DND-41 (cell line): ENCODE data around the gene TUBB3.

Experiments
- ATAC-seq: fragments of 200-7000 bp; cut with Tn5 transposase; 3 replicates; pipeline ENCODE4 v1.9.1; 2021; ENCODE audit warnings: low read depth; ENCODE audit not compliant: insufficient read depth
- DNase-seq: peaks from one replicate; pipeline ENCODE4 v3.0.0-alpha.2; 2020
- H2AFZ ChIP-seq: 2 replicates; pipeline ENCODE4 v1.6.0; 2012; ENCODE audit warnings: low read depth, low read length
- H3K27ac ChIP-seq: 2 replicates; pipeline ENCODE4 v1.5.1; 2012; ENCODE audit warnings: low read length, inconsistent platforms
- H3K27me3 ChIP-seq: fragments of 200-600 bp; sonication (generic); 2 replicates; pipeline ENCODE4 v1.6.0; 2012; ENCODE audit warnings: low read length, mild to moderate bottlenecking, inconsistent platforms; ENCODE audit not compliant: insufficient read depth, poor library complexity
- H3K36me3 ChIP-seq: 2 replicates; pipeline ENCODE4 v1.5.1; 2012; ENCODE audit warnings: low read length, inconsistent platforms; ENCODE audit not compliant: insufficient read depth
- H3K4me1 ChIP-seq: 2 replicates; pipeline ENCODE4 v1.5.1; 2012; ENCODE audit warnings: mild to moderate bottlenecking, low read length; ENCODE audit not compliant: insufficient read depth
- H3K4me2 ChIP-seq: 2 replicates; pipeline ENCODE4 v1.6.0; 2012; ENCODE audit warnings: mild to moderate bottlenecking, moderate library complexity, low read length, inconsistent platforms; ENCODE audit not compliant: insufficient read depth
- H3K4me3 ChIP-seq, 2 experiments: fragments of 200-600 bp in 1 of 2; shearing (Covaris generic) in 1 of 2; 2 replicates each; pipeline ENCODE4 v1.5.1; 2012 to 2016; ENCODE audit warnings: inconsistent platforms in 2 of 2, low read length in 2 of 2, mild to moderate bottlenecking in 2 of 2, low read depth in 1 of 2, moderate library complexity in 1 of 2
- H3K79me2 ChIP-seq: 2 replicates; pipeline ENCODE4 v1.6.0; 2012; ENCODE audit warnings: low read length, inconsistent platforms; ENCODE audit not compliant: insufficient read depth
- H3K9ac ChIP-seq: 2 replicates; pipeline ENCODE4 v1.6.0; 2012; ENCODE audit warnings: low read depth, mild to moderate bottlenecking, inconsistent platforms, low read length, moderate library complexity
- H3K9me3 ChIP-seq: 2 replicates; pipeline ENCODE4 v1.5.1; 2012; ENCODE audit warnings: low read length, moderate library complexity, mild to moderate bottlenecking, inconsistent platforms; ENCODE audit not compliant: insufficient read depth, severe bottlenecking
- H4K20me1 ChIP-seq: 2 replicates; pipeline ENCODE4 v1.6.0; 2012; ENCODE audit warnings: low read length; ENCODE audit not compliant: insufficient read depth
- CTCF ChIP-seq: IDR thresholded peaks from 2 replicates; pipeline ENCODE4 v1.5.1; 2012; ENCODE audit warnings: borderline replicate concordance, low read length, moderate library complexity, mild to moderate bottlenecking; ENCODE audit not compliant: poor library complexity, severe bottlenecking; ENCODE audit errors: extremely low read depth
- EZH2 ChIP-seq: IDR thresholded peaks from 3 replicates; pipeline ENCODE4 v1.6.1; 2012; ENCODE audit warnings: borderline replicate concordance, low read depth, mild to moderate bottlenecking, moderate library complexity, low read length, inconsistent platforms; ENCODE audit not compliant: severe bottlenecking

The TUBB3 gene

GRCh38 chr16:89921702-89922476 is 1.3 kb upstream of the TUBB3 start:
- no peak for TF ChIP-seq CTCF
- TF ChIP-seq EZH2, result peak; percentile 72
- no peak overlapping the region for H2AFZ ChIP-seq
- H3K79me2 ChIP-seq, result no peaks in the 10 kb centered on the region
- peaks cover 39% of the 10 kb centered on the region for H3K4me1 ChIP-seq
- no peak overlapping the region for H3K9ac ChIP-seq
- no peaks in the 10 kb centered on the region for H3K9me3 ChIP-seq
- H3K27ac ChIP-seq, result no peak overlapping the region
- peaks cover 67% of the 10 kb centered on the region for H4K20me1 ChIP-seq
- peaks cover 39% of the 10 kb centered on the region for H3K27me3 ChIP-seq
- no peaks in the 10 kb centered on the region for H3K36me3 ChIP-seq
- no peak for DNase-seq
- H3K4me2 ChIP-seq, result no peak overlapping the region
- no peak for ATAC-seq
- H3K4me3 ChIP-seq, result no peak overlapping the region

DNA sequence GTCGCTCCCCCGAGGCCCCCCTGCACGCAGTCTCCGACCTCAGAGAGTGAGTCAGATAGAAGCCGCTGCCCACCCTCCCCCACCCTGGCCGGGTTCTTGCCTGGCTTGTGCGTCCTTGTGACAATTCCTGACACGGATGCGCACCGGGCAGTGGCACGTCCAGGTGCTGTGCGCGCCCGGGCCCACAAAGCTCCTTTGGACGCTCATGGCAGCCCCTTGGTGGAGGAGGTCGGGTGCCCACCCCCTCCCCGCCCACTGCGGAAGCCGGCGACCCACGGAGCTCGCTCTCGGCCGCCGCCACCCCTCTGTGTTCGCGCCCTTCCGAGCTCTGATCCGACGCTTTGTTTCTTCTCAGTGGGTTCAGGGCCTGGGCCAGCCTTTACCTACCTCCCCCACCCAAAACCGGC is 662 bp upstream of the TUBB3 start:
- H3K79me2 ChIP-seq, result no peaks in the 10 kb centered on the region
- no peak overlapping the region for H3K27ac ChIP-seq
- H3K4me2 ChIP-seq, result no peak overlapping the region
- ATAC-seq, result no peak
- H3K36me3 ChIP-seq, result no peaks in the 10 kb centered on the region
- no peak overlapping the region for H2AFZ ChIP-seq
- peaks cover 66% of the 10 kb centered on the region for H4K20me1 ChIP-seq
- peaks cover 33% of the 10 kb centered on the region for H3K4me1 ChIP-seq
- peaks cover 39% of the 10 kb centered on the region for H3K27me3 ChIP-seq
- H3K9ac ChIP-seq, result no peak overlapping the region
- H3K4me3 ChIP-seq, result no peak overlapping the region
- no peak for TF ChIP-seq EZH2
- no peak for TF ChIP-seq CTCF
- DNase-seq, result no peak
- no peaks in the 10 kb centered on the region for H3K9me3 ChIP-seq

- DNase-seq, result no peak
- Histone ChIP-seq H3K9ac (no peak overlapping the region), H4K20me1 (peaks cover 61% of the 10 kb centered on the region), H3K9me3 (no peaks in the 10 kb centered on the region), H3K4me1 (peaks cover 20% of the 10 kb centered on the region), H3K36me3 (no peaks in the 10 kb centered on the region), H2AFZ (no peak overlapping the region), H3K4me2 (no peak overlapping the region), H3K27me3 (peaks cover 39% of the 10 kb centered on the region), H3K79me2 (no peaks in the 10 kb centered on the region), H3K27ac (no peak overlapping the region), H3K4me3 (no peak overlapping the region)
- TF ChIP-seq EZH2, result no peak
- TF ChIP-seq CTCF, result no peak
- ATAC-seq, result no peak
These were observed 626 bp downstream of the TUBB3 start for GRCh38 chr16:89923640-89924296.
